Superior temporal gyrus (tissue), 1 donor: ENCODE measurements around the gene VGF.

Experiments used
- DNase-seq: peaks from one replicate; pipeline ENCODE4 v3.0.0-alpha.2; 2016; ENCODE audit errors: extremely low spot score

VGF gene

DNA sequence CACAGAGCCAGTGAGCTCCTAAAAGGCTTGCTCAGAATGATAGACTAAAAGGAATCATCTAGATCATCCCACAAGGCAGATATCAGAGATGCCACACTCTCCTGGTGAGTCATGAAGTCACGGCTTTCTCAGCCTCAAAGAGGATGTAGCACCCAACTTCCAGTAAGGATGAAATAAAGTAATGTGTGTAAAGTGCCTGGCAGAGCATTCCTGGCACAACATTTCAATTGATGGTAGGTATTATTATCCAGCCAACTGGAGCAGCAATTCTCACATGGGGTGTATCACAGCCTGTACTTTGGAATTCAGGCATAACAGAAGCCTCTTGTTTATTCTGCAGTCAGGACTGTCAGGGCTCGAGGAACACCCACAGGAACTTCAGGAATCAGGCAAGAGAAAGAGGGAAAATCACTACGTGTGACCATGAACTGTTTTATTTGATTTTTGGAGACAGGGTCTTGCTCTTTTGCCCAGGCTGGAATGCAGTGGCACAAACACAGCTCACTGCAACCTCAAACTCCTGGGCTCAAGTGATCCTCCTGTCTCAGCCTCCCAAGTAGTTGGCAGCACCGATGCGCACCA, 20.0 kb upstream of the VGF start:
- DNase-seq, result peak; percentile 51

GRCh38 chr7:101180130-101180755, 14.9 kb upstream of the VGF start, which contains the start of gene NAT16:
Gene NAT16 (minus strand): TSS chr7:101180293. CDS start chr7:101174807, 5,486 bp downstream.
- DNase-seq, result no peak

DNA sequence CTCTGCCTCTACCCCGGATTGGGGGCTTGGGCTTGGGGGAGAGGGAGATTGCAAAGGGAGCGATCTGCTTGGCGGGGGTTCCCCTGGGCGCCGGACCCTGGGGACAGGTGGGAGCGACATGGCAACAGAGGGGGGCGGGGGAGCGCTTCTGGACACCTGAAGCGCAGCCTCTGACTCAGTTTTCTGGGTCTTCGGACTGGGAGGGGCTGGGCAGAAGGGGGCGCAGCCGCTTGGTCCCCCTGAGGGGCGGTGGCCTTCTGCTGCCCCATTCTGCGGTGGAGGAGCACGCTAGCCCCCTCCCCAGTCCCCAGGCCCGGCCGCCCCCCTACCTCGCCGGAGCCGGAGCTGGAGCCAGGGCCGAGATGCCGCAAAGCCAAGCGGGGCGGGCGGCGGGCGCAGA, 14.3 kb upstream of the VGF start:
- DNase-seq, result no peak

DNA sequence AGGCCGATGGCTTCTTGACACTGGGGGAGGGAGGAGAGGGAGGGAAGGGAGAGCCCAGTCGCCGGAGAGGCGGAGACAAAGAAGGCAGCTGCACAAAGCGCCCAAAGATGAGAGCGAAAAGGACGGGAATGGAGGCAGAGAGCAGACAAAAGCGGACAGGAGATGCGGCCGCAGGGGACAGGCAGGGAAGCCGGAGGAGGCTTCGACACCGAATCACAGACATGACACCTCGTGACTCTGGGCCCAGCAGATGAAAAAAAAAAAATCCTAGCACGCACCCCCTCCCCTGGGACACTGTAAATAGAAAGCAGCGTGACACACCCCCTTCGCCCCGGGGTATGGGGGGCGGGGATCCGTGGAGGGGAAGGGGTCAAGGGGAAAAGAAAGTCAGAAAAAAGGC, 13.7 kb upstream of the VGF start:
- DNase-seq, result no peak

DNA sequence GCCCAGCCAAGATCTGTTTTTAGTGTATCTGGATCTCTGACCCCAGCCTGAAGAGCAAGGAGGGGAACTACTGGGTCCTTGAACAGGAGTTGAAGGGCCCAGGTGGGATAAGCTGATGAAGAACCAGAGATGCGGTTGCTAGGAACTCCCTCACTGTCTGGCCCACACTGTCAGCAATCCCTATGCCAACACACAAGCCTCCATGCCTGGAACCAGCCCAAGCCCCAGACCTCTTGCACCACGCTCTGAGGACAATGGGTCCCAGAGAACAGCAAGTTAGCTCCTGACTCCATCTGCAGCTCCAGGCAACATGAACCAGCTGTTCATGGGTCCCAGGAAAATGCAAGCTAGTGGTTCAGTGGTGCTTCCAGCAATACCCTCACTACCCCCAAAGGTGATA, 12.3 kb upstream of the VGF start:
- no peak for DNase-seq

DNA sequence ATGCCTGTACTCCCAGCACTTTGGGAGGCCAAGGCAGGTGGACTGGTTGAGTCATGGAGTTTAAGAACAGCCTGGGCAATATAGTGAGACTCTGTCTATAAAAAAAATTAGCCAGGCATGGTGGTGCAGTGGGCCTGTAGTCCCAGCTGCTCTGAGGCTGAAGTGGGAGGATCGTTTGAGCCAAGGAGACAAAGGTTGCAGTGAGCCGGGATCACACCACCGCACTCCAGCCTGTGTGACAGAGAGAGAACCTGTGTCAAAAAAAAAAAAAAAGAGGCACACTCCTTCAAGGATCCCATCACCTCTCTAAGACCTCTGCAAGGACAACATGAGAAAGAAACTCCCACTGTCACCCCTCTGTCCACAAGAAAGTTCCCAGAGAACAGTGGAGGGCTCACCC, 10.3 kb upstream of the VGF start:
- DNase-seq, result no peak

- no peak for DNase-seq
Measured at GRCh38 chr7:101174322-101174854, 9.0 kb upstream of the VGF start.

DNA sequence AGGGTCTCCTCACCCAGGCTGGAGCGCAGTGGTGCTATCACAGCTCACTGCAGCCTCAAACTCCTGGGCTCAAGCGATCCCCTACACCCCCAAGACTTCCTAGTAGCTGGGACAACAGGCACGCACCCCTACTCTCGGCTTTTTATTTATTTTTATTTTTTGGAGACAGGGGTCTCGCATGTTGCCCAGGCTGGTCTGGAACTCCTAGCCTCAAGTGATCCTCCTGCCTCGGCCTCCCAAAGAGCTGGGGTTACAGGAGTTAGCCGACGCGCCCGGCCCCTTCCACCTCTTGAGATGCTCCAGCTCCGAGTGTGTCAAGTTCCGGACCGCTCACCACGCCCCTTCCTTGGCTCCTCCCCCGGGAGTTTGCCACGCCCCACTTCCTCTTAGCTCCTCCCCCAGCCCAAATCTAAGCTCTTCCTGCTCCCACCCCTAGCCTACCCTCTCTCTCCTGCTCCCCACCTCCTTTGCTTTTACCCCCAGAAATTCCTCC, 8.4 kb upstream of the VGF start:
- DNase-seq, result no peak

DNA sequence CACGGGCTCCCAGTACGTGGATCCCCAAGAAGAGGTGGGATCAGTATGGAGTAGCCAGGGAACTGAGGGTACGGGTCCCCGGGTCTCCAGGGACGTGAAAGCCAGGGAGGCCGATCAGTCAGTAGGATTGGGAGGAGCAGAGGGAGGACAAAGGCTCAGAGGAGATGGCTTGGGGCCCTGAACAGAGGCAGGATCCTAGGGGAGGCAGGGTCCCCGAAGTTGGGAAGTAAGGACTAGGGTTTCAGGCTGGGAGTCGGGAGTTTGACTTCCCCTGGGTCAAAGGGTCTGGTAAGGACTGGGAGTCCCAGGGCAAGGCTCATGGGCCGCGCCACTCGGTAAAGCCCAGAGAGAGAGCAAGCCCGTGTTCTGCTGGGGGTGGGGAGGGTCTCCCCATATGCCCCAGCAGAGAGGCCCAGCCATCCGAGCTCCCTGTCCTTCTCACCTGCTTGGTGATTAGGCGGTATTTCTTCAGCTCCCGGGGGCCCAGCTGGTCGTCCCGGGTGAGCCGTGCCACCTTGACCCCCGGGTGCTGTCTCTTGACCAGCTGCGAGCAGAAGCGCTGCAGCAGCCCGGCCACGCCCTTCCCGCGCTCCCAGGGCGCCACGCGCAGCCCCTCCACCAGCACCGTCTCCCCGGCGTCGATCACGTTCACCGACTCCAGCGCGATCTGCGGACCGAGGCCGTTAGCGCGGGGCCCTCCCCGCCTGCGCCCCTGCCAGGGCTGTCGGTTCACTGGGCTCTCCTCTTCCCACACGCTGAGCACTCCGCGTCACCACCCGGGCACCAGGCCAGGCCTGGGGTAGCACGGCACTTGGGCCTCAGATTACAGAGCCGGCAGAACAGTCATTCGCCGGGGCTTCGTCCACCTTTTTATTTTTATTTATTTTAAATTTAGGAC, 7.7 kb upstream of the VGF start:
- DNase-seq, result no peak

DNA sequence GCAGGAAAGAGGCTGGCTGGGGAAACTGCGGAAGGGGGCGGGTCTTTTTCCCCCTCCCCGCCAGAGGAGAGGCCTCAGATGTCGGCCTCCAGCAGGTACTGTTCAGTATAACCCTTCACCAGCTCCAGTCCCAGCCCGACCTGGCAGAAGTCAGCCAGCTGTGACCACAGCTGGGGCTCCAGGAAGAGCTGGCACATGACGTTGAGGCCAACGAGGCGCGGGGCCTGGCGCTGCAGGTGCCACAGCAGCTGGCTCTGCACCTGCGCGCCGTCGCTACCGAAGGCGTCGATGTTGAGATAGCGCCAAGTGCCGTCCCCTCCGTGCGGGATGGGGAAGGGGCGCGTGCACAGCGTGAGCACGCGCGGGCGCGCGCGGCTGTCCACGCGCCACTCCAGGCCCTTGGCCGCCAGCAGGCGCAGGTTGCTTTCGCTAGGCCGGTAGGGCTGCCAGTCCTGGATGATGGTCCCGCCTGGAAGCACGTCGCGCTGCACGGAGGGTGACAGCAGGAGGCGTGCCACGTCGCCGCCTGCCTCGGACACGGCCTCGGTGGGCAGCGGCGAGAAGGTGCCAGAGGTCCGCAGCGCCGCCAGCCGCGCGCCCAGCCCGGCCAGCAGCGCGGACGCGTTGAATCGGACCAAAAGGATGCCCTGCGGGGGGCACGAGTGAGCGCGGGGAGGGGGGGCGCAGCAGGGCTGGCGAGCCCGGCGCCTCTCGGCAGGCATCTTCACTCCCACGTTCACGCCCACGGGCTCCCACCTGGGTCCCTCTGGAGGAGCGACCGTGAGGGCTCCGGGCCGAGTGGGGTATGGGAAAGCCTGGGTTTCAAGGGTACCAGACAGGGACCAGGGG, 6.9 kb upstream of the VGF start:
- no peak for DNase-seq

DNA sequence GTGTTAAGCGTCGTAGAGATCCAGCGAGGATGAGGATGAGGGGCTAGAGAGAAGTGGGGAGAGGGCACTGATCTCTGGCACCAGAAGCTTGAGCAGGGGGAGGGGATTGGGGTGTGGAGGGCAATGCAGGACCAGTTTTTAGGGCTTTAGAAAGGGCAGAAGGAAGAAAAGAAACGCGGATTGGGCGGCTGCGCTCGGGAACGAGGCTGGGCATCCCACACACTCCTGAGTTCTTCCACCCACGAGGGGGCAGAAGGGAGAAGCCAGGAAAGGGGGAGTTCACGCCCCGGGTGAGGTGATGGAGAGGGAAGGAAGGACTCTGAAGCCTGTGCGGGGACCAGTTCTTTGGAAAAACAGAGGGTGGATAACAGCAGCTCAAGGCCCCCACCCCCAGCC, 6.1 kb upstream of the VGF start:
- DNase-seq, result no peak

GRCh38 chr7:101170617-101171441, 5.5 kb upstream of the VGF start:
- no peak for DNase-seq

- peak; percentile 57 for DNase-seq
Measured at GRCh38 chr7:101169838-101170551, 4.6 kb upstream of the VGF start.

- DNase-seq, result no peak
Measured at GRCh38 chr7:101169110-101169837, 3.9 kb upstream of the VGF start.

DNA sequence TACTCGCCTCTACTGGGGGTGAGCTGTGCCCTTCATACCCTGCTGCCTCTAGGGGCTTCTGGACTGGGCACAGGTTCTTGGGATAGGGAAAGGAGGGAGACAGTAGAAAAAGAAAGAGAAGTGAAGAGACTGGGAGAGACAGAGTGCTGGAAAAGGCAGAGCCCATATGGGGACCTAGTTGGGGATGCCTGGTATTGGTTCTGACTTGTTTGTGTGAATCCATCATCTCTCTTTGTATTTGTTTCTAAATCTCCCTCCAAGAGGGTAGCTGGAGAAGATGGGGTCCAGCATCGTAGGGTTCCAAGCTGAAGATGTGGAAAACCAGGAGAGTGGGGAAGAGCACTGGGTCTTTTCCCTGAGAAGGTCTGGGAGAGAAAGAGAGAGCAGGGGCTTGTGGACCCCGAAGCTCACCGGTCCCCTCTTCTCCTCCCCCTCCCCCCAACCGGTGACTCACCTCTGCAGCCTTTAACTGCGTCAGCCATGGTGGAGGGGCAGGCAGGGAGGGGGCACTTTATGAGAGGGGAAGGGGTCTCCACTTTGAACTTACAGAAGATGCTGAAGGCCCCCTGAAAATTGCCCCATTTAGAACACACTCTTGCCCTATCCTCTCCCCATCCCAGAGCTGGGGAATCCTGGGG, 3.2 kb upstream of the VGF start:
- DNase-seq, result no peak

GRCh38 chr7:101167645-101168411, 2.5 kb upstream of the VGF start:
- DNase-seq, result no peak

DNA sequence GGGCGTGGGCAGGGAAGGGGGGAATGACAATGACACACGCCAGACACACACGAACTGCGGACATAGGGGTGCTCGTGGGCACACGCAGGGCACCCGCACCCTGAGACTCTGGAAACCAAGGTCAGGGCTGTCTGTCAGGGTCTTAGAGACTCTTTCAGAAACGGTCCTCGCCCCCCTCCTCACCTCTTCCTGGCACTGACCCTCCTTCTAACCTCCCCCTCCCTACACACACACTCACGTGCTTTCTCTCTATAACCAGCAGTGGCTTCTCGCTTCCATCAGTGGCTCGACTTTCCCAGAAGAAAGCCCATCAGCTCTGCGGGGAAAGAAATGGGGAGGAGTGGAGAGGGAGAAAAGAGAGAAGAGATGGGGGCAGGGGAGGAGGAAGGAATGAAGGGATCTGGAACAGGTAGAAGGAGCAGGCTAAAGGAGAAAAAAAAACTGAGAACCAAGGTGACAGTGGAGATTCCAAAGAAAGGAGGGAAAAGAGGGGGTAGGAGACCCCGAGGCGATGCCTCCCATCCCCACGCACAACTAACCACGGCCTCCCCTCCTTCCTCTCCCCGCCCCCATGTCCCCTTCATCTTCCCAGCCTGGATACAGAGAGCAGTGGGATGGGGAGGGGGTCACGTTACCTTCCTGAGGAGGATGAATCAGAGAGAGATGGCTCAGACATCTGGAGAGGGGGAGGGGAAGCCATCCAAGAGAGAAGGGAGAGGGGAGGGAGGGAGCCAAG, 1.7 kb upstream of the VGF start:
- no peak for DNase-seq

GRCh38 chr7:101166648-101166908, 1.2 kb upstream of the VGF start:
- DNase-seq, result no peak
